Left forelimb (tissue), 1 donor: ENCODE measurements around the gene SCTR.
A peak's percentile ranks its signal among the peaks of the same experiment; 100 is the strongest.

ENCODE experiments used
- DNase-seq: peaks from one replicate; pipeline ENCODE4 v3.0.0-alpha.2; 2018; ENCODE audit warnings: low spot score

Gene SCTR

DNA sequence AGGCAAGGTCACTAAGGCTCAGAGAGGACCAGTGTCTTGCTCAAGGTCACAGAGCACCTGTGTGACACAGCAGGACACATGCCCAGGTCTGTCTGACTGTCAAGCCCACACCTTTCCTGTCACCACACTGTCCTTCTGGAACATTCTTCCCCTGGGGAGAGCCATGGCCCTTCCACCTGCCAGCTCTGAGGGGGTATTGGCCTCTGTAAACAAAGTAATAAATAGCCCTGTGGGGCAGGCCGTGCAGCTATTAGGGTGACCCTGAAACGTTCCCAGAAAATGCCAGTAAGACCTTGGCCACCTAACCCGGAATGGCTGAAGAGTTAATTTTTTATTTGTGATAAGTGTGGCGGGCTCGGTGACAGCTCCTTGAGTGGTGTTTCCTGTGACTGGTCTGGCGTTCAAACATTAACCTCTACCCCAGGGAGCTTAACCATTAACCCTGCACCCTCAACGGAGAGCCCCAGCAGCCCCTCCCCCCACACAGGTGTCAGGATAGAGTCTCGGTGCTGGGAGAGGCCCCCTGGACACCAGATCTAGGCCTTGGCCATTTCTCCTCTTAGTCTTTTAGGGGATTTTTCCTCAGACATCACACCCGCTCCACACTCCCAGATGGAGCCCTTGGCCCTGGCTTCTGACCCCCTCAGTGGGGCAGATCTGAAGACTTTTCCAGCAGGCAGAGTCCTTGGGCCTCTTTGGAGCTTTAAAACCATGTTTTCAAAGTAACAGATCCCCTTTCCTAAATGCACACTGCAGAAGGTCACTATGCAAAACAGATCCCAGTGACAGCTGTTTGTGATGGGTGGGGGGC, 36.6 kb downstream of the SCTR start:
- peak; percentile 55 for DNase-seq

- DNase-seq: no peak
These were observed 37.4 kb downstream of the SCTR start for GRCh38 chr2:119486886-119487285.

- no peak for DNase-seq
These were observed 38.0 kb downstream of the SCTR start for GRCh38 chr2:119486196-119486827.

GRCh38 chr2:119485336-119486110, 38.8 kb downstream of the SCTR start:
- peak; percentile 62 for DNase-seq

DNA sequence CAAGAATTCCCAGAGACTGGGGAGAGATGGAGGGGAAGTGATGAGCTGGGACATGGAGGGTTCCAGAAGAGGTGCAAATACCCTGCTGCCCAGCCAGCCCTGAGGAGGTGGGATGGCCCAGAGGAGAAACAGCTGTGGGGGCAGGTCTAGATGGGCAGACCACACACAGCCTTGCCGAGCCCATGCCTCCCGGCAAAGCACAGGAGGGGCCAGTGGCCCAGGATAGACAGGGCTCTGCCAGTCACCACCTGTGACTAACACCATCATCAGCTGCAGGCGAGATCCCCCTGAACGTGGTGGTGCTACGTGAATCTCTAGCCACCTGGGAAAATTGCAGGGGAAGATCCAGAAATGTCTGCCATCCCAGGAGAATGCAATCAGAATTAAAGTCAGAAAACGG, 39.4 kb downstream of the SCTR start:
- no peak for DNase-seq

DNA sequence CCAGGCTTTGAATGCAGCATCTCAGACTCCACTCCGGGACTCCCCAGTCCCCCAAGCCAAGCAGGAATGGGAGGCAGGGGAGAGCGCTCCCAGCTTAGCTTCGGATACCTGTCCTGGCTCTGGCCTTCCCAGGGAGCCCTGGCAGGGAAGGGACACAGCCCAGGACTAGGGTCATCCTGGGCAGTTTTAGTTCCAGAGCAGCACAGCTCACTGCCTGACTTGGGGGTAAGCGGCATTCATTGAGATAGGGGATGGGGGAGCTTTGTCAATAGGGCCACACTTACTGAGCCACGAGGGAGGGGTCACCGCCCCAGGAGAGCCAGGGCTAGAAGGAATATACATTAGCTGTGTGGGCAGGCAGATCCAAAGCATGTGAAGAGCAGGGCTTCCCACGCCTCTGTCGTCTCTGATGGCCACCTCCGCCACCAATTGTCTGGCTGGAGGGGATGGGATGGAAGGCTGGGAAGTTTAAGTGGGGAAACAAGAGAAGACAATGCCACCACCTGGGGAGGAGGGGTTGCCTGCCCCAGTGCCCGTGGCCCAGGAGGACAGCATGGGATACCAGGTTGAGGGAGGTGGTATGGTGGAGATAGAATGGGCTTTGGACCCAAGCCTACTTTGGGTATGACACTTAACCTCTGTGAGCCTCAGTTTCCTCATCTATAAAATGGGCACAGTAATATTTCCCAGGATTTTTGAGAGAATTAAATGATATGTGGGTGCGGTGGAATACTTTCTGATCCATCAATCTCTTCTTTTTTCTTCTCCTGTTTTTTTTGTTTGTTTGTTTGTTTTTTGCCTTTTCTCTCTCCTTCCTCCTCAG, 40.2 kb downstream of the SCTR start:
- DNase-seq: no peak

DNA sequence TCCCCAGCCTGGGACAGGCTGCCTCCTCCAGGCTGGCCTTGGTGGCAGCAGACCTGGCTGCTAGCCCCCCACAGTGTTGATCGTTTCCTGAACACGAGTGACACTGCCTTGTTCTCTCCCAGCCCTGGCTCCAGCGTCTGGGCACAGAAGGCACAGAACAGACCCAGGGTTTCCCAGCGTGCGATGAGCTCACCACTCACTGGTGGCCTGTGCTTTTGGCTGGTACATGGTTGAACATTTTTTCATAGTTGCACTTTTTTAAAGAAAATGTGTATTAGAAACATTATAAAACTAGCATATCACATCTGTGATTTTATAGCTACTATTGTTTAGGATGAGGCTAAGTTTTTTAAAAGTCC, 40.9 kb downstream of the SCTR start:
- DNase-seq: no peak

DNA sequence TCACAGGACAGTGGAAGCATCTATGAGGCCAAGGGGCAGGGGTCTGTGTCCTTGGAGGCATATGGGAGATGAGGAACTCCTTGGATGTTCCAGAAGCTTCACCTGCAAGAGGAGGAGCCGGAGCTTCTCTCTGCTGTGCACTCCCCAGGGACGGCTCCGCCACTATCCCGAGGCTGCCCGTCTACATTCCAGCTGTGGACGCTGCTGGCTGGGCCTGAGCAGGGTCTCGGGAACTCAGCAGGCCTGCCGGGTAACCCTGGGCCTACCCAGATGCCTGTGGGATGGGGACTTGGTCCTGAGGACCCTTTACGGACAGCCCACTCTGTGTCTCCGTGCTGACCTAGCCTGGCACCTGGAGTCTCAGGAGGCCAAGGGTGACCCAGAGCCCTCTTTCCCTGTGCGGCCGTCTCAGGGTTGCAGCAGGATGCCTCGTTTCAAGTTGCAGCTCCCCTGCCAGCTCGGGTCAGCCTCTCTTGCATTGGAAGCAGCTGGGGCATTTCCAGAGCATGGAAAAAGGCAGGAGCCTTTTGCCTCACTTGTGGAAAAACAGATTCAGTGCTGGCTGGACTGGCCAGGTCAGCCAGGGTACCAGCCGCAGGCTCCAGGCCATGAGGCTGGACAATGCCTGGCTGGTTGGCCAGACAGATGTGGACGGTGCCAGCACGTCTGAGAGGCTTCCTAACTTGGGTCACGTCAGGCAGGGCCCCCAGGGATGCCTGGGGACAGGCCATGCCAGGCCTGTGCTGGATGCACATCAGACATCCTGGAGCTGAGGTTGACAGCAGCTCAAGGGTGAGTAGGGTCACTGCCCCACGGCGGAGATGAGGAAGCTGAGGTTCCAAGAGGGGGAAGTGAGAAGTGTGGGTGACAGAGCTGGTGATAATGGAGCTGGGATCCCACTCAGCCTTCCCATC, 41.5 kb downstream of the SCTR start:
- DNase-seq: peak; percentile 59

DNA sequence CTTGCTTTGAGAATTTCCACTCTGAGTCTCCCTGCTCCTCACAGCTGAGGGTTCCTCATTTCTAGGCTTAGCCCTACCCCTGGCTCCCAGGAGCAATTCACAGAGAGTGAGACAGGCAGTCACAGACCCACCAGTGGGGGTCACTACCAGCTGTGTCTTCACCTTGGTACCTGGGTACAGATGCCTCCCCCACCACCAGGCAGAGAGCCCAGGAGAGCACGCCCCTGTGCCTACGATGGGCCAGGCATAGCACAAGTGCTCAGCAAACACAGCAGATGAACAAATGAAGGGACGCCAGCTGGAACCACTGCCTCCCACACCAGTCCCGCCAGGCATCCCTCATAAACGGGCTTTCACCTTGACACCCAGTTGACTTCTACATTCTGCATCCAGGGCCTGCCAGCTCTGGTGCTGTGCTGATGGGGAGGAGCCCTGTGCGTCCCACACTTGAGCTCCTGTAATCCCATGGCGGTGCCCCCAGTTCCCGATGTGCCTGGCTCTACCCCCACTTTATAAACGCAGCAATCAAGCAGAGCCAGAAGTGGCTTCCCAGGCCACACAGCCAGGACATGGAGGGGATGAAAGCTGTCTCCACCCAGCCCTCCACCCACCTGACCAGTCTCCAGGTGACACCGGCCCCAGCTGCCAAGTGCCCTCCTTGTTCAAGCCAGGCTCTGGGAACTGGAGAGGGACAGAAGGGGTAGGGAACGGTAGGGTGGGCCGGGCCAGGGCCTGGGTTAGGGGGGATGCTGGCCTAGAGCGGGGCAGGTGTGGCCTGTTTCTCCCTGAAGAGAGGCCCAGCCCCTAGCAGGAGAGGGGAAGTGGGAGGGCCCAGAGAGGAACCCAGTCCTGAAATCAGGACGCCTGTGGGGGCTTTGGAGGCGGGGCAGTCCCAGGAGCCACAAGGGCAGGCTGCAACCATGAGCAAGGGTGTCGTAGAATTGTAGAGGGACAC, 42.5 kb downstream of the SCTR start:
- DNase-seq: peak; percentile 55

DNA sequence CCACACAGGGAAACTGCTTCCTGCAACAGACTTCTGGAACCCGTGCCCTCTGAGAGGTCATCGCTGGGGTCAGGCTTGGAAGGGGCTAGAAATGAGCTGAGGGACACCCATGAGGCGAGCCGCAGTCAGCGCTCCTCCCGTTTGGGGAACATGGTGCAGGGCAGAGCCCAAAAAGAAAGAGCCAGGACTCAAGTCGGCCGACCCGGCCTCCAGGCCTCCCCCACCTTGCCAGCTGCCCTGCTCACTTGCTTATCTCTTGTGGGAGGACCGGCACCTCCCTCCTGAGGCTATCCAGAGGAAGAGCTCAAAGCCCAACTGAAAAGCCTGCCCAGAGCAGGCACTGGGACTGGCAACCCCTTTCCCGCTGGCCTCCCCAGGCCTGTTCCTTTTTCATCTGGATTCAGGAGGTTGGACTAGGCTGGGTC, 43.6 kb downstream of the SCTR start:
- no peak for DNase-seq

DNA sequence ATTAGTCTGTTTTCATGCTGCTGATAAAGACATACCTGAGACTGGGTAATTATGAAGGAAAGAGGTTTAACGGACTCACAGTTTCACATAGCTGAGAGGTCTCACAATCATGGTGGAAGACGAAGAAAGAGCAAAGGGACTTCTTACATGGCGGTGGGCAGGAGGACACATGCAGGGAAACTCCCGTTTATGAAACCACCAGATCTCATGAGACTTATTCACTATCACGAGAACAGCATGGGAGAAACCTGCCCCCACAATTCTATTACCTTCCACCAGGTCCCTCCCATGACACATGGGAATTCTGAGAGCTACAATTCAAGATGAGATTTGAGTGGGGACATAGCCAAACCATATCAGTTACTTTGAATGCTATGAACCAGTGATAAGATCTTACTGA, 44.1 kb downstream of the SCTR start:
- no peak for DNase-seq

GRCh38 chr2:119478978-119479295, 45.3 kb downstream of the SCTR start:
- no peak for DNase-seq

DNA sequence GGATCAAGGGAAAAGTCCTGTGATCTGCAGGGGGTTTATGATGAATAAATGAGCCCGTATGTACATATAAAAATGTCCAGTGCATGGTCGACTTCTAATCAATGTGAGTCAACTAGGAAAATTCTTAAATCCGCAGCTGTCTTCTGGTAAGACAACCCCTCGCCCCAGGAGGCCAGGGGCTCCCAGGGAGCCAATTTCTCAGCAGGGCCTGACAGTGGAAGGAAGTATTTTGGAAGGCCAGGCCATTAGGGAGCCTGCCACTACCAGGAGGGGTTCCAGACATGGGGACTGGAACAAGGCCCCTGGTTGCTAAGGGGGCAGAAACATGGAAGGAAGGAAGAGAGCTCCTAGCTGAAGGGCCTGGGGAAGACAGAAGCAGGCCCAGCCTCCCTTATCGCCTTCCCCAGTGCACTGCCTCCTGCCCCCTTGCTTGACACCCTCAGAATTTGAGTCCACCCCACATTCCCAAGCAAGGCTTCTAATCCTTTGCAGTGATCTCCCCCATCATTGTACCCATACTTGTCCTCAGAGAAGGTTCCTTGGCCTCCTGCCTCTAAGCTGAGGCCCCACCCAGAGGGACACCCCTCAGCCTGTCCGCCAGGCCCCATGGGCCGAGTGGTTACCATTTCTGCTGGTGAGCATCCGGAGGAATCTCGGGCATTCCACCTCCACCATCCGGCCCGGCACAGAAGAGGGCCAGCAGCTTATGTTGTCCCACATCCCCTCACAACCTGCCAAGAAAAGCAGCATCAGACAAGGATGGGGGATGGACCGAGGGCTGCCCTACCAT, 45.9 kb downstream of the SCTR start:
- DNase-seq: peak; percentile 53

DNA sequence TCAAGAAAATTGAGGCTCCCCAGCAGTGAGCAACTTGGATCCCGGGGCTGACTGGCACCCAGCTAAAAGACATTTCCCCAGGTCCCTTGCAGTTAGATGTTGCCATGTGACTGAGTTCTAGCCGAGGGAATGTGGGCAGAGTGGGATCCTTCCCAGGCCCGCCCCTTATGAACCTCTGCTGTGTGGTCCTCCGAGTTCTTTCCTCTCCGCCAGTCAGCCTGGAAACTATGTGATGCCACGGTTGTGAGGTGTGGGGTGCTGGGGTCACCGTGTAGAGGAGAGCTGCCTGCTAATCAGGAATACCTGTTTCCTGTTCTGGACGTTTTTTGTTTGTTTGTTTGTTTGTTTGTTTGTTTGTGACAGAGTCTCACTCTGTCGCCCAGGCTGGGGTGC, 47.2 kb downstream of the SCTR start:
- peak; percentile 58 for DNase-seq

DNA sequence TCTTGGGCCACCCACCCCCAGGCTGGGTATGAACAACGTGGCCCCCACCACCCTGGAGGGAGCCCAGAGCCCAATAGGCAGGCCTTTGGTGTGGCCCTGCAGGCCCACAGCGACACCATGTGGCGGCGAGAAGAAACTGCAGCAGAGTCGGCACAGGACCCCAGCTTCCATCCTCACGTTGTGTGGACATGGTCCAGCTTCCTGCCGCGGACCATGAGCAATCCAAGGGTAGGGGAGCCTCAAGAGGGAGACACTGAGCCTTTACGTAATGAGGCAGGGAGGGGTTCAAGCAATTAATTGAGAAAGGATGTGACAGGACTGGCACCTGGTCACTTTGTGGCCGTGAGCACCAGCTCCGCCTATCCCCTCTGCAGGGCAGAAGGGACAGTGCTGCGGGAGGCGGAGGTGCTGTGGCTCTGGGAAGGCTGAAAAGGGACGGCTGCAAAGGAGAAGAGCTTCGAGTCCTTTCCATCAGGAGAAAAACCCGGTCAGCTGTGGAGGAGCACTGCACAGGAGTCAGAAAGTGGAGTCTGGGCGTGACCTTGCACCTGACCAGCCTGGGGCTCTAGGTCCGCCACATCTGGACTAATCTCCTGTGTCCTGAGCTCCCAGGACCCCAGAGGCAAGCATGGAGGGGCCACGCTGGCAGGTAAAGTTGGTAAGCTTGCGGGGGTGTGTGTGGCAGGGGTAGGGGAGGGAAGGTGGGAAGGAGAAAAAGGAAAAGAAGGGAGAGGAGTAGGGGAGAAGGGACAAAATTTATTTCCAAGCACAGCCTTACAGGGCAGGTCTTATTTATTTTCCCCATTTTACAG, 47.8 kb downstream of the SCTR start:
- DNase-seq: peak; percentile 71

GRCh38 chr2:119475857-119476244, 48.4 kb downstream of the SCTR start:
- peak; percentile 31 for DNase-seq

GRCh38 chr2:119475225-119475856, 48.9 kb downstream of the SCTR start:
- DNase-seq: peak; percentile 14
